Body of pancreas (tissue), 4 donors: ENCODE data around the gene PTPRN2.
"Not testable (repeated sequence)": the region's sequence is repeated elsewhere in the genome, so short reads cannot be mapped to it uniquely, and the experiment has no call there.

Experiments
- POLR2A ChIP-seq, 3 donors: fragments of 450-650 bp; IDR thresholded peaks; one replicate each; pipeline ENCODE4 v1.6.1; 2016; ENCODE audit warnings: antibody characterized with exemption in 3 of 3, mild to moderate bottlenecking in 2 of 3
- TF ChIP-seq, protein P1 (sequence below), 7 experiments: fragments of 450-650 bp in 4 of 7; fragments of 200-600 bp in 3 of 7; sonication (generic) in 3 of 7; IDR thresholded peaks; one replicate each; pipeline ENCODE4 v1.5.1; 2016 to 2019; ENCODE audit warnings: antibody characterized with exemption in 7 of 7

- TF ChIP-seq, protein P1, sequence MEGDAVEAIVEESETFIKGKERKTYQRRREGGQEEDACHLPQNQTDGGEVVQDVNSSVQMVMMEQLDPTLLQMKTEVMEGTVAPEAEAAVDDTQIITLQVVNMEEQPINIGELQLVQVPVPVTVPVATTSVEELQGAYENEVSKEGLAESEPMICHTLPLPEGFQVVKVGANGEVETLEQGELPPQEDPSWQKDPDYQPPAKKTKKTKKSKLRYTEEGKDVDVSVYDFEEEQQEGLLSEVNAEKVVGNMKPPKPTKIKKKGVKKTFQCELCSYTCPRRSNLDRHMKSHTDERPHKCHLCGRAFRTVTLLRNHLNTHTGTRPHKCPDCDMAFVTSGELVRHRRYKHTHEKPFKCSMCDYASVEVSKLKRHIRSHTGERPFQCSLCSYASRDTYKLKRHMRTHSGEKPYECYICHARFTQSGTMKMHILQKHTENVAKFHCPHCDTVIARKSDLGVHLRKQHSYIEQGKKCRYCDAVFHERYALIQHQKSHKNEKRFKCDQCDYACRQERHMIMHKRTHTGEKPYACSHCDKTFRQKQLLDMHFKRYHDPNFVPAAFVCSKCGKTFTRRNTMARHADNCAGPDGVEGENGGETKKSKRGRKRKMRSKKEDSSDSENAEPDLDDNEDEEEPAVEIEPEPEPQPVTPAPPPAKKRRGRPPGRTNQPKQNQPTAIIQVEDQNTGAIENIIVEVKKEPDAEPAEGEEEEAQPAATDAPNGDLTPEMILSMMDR (IDR thresholded peaks at IDR 0.05): not testable (repeated sequence)
- not testable (repeated sequence) for TF ChIP-seq POLR2A (IDR thresholded peaks at IDR 0.05)
Measured at GRCh38 chr7:158523165-158523856, 64.3 kb downstream of the PTPRN2 start.
